GM18520 (cell line): Measurements from ENCODE around the gene NASP.

Experiments used
- ATAC-seq: cut with Tn5 transposase; IDR thresholded peaks from one replicate; pipeline ENCODE4 v1.9.1; 2021; ENCODE audit not compliant: unreplicated experiment

NASP gene

DNA sequence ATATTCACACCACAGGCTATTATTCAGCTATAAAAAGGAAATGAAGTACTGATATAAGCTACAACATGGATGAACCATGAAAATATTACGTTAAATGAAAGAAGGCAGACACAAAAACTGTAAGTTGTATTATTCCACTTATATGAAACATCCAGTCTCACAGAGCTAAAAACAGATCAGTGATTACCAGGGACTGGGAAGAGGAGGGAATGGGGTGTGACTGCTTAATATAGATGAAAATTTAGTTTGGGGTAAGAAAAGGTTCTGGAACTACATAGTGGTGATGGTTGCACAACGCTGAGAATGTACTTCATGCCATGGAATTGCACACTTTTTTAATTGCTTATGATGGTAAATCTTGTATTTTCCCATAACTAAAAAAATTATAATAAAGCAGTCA is 83.0 kb downstream of the NASP start:
- ATAC-seq = no peak

DNA sequence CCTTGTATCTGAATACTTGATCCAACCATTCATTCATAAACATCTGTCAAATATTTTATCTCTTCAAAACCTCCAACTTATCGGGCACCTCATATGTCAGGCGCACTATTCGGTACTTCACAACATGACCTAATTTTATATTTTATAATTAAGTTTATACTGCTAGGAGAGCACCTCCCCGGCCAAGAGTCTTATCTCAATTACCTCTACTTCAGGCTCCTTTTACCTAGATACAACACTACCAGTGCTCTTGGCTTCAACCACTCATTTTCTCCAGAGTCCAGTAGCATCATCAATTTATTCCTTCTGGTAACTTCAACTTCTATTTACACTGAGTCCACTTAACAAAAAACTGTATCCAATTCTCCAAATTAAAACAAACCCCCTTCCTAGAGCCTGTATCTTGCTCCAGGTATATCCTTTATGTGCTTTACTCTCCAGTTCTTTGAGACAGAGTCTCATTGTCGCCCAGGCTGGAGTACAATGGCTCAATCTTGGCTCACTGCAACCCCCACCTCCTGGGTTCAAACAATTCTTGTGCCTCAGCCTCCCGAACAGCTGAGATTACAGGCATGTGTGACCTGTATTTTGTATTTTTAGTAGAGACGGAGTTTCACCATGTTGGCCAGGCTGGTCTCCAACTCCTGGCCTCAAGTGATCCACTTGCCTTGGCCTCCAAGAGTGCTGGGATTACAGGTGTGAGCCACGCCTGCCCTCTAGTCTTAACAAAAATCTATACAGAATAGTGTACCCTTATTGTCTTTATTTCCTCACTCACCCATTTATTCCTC is 83.7 kb downstream of the NASP start:
- ATAC-seq = no peak
